ENCODE measurements around the gene MYO1E. TPM values are rescaled to one million over a fixed set of nuclear protein-coding genes. Genes with fewer than 3 reads are reported as not detected.

Gene MYO1E
- total RNA-seq, 1 donor from 2014 or later: 37.6 TPM

DNA sequence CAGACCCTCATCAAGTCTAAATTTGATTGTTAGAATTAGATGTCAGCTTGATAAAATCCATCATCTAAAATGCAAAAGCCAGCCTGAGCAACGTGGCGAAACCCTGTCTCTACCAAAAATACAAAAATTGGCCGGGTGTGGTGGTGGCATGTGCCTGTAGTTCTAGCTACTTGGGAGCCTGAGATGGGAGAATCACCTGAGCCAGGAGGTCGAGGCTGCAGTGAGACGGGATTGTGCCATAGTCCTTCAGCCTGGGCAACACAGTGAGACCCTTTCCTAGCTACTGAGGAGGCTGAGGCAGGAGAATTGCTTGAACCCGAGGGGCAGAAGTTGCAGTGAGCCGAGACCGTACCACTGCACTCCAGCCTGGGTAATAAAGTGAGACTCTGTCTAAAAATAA lies 69.5 kb downstream of the MYO1E start:
- intact Hi-C loops (cut with DNase I): no loop called here
- ATAC-seq: no peak
- DNase-seq (ENCODE audit: missing footprints): no peak

DNA sequence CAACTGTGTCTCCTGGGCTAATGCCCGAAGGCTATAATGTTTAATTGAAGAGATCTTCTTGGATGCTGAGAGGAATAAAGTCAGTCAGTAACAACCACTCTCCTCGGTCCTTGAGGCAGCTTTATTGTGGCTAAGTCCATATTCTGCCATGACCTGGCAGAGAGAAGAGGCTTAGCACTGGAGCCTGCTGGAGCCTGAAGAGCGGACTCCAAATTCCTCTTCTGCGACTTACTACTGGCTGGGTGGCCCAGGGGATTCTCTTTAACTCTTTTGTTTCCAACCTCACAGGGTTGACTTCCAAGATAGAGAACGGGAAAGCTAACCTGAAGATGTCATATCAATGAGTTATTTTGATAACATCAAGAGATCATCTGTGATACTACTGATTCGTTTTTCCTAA lies 71.1 kb downstream of the MYO1E start:
- intact Hi-C loops (cut with DNase I): no loop called here
- ATAC-seq: no peak
- no peak for DNase-seq (ENCODE audit: missing footprints)

DNA sequence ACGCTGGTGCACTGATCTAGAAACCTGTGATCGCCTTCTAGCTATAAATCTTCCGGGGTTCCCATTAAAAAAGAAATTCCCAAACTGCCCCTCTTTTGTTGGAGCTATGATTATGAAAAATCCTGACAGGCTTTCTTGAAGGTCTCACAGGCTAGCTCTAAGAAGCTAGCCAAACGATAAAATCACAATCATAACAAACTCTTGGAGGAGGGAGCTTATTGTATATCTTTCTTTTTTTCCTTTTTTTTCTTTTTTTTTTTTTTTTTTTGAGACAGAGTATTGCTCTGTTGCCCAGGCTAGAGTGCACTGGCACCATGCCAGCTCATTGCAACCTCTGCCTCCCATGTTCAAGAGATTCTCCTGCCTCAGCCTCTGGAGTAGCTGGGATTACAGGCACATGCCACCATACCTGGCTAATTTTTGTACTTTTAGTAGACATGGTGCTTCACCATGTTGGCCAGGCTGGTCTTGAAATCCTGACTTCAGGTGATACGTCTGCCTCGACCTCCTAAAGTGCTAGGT lies 72.0 kb downstream of the MYO1E start:
- DNase-seq (ENCODE audit: missing footprints) (no peak), ATAC-seq (no peak)
- intact Hi-C loops (cut with DNase I): no loop called here

DNA sequence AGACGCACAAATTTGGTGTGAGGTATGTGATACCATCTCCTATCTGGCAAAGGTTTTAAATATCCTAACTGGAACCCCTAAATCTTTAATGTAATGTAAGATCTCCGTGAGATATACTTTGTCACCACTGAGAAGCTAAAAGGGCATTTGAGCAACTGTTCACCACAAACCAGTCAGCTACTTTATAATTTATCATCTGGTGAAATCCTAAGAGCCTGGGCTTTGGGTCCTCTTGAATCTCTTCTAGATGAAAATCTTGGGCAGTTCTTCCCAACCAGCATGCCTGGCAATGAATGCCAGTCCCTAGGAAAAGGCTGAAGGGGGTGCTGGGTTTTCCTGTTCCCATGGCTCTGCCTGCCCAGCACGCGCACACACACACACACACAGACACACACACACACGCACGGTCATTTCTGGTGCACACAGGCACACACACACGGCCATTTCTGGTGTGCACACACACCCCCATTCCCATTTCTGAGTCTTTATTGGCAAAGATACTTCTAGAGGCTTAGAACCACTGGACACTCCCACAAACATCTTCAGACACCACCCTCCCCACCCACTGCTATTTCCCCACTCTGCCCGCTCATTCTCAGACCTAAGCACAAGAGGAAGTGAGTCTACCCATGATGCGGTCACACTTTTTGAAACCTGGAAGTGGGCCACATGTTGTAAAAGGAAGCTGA lies 72.6 kb downstream of the MYO1E start:
- ATAC-seq (peak; percentile 86), DNase-seq (ENCODE audit: missing footprints) (peak; percentile 78)
- intact Hi-C loops (cut with DNase I): no loop called here

DNA sequence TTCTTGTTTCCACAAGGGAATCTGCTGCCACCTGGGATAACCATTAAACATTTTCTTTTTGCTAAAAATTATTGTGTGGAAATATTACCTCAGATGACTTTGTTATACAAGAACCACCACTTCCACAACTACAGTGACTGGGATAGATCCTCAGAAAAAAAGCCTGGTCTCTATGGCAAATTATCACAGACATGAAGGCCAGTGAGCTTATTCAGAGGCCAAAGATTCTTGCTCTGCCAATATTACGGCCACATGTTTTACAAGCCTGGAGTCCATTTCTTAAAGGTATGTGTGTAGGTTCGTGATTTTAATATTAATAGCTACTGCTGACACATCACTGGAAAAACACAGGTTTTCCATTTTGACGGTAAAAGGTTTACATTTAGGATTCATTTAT lies 73.8 kb downstream of the MYO1E start:
- ATAC-seq (no peak), DNase-seq (ENCODE audit: missing footprints) (no peak)
- intact Hi-C loops (cut with DNase I): no loop called here

DNA sequence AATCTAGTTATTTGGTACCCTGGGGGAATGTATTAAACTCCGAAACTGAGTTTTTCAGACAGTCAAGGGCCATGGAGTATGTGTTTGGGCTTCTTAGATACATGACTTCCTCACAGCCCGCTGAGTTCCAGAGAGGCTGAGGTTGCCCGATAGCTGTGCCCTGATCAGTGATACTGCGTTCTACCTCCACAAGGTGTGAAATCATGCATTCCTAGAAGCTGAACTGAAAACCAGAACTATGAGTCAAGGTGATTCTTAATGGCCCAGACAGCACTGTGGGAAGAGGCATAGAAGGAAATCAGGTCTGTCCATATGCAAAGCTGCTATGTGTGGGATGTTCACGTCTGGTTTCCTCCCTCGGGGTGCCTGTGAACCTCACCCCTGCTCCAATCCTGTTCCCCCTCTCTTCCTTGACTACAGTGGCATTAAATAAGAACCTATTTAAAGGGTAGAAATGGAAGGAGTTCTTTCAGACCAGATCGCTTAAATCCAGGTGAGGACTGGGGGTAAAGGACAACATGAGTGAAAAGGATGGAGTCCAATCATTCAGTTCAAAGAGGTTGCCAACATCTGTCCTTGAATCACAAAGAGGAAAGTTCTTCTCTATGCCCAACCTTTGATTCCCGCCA lies 74.3 kb downstream of the MYO1E start:
- no peak for ATAC-seq
- intact Hi-C loops (cut with DNase I): no loop called here

DNA sequence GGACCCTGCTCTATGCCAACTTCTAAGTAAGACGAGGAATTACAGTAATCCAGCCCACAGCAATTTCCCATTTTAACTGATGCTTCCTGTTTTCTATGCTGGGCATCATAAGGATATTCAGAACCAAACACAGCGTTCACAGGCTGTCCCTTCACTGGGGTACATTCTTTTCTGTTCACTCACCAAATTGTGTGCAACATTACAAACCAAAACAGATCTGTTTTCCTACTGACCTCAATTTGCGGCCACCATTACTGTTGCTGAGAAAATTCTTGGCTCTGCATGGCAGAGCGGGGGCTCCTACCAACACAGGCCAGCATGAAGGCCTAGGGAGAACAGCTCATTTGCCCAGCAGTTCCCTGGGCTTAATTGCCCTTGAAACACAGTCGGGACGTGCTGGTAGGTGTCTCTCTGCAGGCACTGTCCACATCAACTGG lies 76.5 kb downstream of the MYO1E start:
- DNase-seq (ENCODE audit: missing footprints) (no peak), ATAC-seq (no peak)
- intact Hi-C loops (cut with DNase I): no loop called here

More for the DNA sequence above, 74.3 kb downstream of the MYO1E start:
- DNase-seq (ENCODE audit: missing footprints): no peak

DNA sequence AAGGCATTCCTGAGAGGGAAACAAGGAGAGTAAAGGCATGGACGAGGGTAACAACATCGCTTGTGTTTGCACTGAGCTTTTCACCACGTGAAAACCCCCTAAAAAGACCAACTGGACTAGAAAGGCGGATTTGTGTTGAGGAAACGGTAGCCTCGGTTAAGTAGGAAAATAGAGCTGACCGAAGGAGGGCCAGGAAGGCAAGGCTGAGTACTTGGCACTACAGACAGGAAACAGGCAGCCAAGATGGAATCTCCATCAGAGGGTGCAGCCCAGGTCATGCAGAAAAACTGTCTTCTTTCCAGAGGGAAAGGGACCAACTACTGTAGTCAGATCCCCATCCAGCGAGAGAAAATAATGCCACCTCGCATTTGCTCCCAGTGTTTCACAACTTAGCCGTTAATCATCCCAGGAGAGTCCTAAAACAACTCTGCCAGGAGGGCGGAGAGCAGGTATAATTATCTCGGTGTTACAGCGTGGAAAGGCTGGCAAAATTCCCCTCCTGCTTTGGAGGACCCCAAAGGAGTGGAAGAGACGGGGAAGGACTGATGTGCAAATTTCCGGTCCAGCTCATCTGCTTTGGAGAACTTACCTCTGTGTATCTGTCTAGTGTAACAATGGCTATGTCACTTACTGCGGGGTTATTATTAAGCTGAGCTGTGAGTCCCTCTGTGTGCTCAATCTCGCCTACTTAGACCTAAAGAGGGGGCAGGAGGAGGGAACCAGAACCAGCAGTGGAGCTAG lies 77.2 kb downstream of the MYO1E start:
- ATAC-seq (no peak), DNase-seq (ENCODE audit: missing footprints) (no peak)
- intact Hi-C loops (cut with DNase I): no loop called here

DNA sequence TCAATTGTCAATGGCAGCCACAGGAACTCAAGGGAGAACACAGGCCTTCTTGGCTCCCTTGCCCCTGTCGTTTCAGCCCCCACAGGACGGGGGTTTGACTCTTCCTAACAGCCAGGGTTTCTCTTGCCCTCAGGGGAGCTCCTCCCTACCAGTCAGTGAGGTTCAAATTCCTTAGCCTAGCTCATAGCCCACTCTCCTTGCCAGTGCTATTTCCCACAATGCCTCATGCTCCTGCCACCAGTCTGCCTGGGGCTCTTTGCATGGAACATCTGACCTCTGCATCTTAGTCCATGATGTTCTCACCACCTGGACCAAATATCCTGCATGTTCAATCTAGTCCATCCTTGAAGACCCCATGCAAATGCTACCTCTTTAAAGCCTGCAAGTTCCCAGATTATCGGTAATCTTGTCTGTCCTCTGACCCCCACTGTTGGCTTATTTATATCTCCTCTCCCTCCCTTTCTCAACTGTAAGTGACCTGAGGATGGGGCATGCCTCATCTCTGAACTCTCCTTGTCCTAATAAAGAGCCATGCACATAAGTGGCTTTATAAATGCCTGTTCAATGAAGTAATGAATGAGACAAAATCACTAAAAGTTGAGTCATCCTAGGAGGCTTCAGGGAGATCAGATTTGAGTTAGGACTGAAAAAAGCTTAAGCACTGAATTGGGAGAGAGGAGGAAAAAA lies 78.0 kb downstream of the MYO1E start:
- no peak for ATAC-seq
- no peak for DNase-seq (ENCODE audit: missing footprints)
- intact Hi-C loops (cut with DNase I): no loop called here

DNA sequence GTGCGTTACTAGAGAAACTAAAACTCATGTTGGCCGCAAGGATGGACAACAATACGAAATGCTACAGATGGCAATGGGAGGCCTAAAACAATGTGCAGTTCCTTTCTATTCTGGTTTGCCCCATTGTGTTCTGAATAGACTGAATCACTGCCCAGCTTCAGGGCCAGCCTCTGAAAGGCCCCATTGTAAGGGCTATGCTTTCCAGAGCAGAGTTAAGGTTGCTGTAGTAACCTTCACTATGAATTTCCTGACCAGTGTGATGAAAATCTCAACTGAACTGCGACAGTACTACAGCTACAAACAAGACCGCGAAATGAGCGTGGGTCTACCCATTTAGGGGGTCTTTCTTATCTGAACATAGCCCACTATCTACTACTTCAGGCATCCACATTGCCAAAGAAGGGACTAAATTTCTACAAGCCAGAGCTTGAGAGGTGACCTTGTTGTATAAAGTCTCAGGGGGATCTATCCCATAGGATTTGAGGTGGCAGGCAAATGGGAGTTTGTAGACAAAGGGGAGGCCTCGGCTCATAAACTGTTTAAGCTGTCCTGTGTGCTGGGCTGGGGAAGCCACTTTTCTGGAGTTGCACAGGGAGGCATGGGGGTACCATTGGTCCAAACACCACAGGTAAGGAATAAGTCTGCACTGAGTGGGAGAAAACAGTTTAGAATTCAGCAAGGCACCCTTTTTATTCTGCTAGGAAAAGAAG lies 80.1 kb downstream of the MYO1E start:
- intact Hi-C loops (cut with DNase I): loop anchor here (1.0 kb wide), 1 partner anchor 79 kb away; no protein-coding TSS in a partner anchor
- ATAC-seq: no peak
- DNase-seq (ENCODE audit: missing footprints): no peak

DNA sequence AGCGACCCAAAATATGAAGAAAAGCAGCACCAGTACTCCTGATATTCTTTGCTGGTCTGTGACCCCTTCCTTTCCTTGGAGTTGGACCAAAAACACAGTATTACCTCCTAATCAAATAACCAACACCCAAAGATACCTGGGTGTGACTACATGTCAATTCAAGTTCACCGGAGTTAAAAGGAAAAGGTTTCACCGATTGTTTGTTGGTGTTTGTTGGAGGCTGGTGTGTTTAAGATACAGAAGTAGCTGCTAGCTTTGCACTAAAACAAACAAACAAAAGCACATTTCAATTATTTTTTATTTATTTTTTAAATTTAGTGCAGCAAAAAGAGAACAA lies 81.5 kb downstream of the MYO1E start:
- DNase-seq (ENCODE audit: missing footprints) (no peak), ATAC-seq (no peak)
- intact Hi-C loops (cut with DNase I): no loop called here

DNA sequence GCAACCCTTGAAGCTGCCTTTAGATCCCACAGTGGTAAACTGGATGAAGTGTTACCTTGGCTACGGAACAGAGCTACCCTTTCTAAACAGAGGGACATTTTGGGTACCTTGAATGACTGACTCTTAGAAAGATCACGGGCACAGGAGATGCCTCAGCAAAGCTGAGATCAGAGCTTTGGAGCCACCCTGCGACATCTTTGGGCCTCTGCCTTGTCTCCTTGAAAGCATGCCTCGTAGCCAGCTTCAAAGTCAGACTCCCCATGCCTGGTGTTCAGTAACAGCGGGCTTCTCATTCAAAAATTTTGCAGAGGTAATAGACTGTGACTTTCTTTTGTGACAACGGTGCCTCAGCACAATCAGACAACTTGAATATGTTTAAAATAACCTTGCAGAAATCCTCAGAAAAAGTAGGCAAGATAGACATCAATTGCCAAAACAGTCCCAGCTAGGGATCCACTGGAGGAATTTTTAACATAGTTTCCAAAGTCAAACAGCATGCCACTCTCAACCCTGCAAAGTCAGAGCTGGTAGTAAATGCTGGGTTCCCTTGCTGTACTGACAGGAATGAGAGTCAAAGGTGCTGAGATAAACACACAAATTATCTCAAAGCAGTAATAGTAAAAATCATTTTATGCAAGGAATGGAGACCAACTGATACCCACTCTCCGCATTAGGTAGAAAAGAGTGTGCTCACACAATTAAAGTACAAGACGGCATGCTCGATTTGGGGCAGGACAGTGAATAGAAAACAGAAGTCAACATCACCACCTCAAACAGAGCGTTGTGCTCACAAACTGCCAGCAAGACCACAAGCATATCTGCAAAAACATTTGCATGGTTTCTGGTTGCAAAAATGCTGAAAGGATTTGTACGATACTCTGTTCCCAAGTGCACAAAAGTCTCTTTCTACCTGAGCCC lies 82.1 kb downstream of the MYO1E start:
- DNase-seq (ENCODE audit: missing footprints): no peak
- no peak for ATAC-seq
- intact Hi-C loops (cut with DNase I): no loop called here

DNA sequence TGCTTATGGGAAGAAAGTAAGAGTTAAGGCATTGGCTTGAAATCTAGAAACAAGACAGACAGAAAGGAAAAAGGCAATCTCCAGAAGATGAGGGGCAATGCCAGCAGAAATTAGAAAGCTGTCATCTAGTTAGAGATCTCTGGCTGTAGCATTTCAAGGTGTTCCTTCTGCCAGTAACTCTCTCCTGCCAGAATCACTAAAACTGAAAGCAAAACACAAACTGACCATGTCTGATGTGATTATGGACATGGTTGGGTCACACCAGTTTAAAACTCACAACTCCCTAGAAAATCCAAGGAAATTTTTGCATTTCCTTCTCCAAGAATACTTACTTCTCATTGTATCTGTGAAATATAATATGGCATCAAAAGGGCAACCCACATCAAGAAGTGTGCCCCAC lies 83.1 kb downstream of the MYO1E start:
- intact Hi-C loops (cut with DNase I): no loop called here
- DNase-seq (ENCODE audit: missing footprints): no peak
- no peak for ATAC-seq

DNA sequence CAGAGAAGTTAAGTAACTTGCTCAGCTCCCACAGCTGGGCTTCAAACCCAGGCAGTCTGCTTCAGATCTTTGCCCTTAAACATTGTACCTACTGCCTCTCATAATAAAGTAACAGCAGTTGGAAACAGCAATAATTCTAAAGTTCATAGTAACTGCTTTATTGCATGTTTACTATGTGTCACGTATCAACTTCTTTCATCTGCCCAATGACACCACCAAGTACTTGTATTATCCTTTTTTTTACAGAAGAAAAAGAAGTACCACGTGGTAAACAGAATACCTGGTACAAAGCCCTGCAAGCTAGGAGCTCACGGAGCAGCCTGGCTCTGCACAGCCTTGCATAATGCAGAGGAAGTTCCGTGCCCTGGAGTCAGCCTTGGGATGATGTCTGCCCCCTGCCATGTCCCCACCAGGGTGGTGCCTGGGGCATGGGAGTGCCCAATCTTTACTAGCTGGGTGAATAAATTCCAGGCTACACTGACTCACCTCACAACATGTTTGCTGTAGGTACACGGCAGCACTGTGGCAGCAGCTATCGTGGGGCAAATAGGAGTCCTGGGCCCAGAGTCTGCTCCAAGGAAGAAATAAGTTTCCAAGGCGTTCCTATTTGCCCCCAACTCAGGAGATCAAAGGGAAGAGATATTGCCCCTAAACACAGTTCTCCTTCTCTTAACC lies 88.8 kb downstream of the MYO1E start:
- ATAC-seq: no peak
- DNase-seq (ENCODE audit: missing footprints): no peak
- intact Hi-C loops (cut with DNase I): no loop called here

DNA sequence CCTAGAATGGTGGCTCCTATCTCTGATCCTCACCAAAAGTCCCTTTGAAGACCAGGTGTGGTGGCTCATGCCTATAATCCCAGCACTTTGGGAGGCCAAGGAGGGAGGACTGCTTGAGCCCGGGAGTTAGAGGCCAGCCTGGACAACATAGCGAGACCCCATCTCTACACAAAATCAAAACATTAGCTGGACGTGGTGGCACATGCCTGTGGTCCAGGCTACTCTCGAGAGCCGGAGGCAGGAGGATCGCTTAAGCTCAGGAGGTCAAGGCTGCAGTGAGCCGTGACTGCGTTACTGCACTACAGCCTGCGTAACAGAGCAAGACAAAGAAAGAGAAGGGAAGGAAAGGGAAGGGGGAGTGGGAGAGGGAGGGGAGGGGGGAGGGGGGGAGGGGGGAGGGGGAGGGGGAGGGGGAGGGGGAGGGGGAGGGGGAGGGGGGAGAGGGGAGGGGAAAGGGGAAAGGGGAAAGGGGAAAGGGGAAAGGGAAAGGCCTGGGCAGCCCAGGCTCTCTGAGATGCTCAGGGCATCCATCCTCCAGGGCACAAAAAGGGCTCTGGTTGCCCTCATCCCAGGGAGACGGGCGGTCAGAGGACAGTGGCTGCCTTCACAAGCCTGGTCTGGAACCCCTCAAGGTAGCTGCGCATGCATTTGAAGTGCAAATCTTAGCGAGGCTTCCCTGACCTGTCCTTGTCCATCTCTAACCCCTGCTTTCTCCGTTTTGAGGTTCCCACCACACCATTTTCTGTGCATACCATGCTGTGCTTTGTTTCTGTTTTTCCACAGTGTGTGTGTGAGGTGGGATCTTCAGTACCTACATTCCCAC lies 89.9 kb downstream of the MYO1E start:
- no peak for ATAC-seq
- intact Hi-C loops (cut with DNase I): no loop called here
- DNase-seq (ENCODE audit: missing footprints): no peak

DNA sequence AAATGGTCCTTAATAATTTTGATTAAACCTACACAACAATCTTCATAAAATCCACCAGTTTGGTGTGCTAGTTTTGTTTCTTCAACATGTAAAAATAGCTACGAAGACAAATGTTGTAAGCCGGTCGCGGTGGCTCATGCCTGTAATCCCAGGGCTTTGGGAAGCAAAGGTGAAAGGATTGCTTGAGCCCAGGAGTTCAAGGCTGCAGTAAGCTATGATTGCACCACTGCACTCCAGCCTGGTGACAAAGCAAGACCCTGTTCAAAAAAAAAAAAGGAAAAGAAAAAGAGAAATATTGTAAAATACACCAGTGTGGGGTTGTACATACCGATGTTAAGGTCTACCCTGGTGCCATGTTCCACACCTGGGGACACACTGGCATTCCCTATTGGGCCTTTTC lies 91.0 kb downstream of the MYO1E start:
- ATAC-seq: no peak
- no peak for DNase-seq (ENCODE audit: missing footprints)
- intact Hi-C loops (cut with DNase I): no loop called here

DNA sequence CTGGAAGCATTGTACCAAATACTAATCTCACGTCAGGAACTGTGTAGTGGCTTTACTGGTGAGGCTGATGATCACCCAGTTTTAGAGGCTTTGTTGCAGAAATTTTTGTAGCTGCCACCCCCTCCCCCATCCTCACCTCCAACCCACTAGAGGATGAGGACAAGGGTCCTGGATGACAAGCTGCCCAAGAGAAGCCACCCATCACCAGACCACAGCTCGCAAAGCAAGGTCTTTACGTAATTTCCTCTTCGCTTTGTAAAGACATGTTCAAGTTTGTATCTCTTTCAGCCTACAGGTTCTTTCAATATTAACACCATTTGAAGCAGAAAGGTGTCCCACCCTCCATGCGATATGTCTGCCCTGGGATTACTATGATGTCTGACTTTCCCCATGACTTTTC lies 91.8 kb downstream of the MYO1E start:
- DNase-seq (ENCODE audit: missing footprints) (no peak), ATAC-seq (no peak)
- intact Hi-C loops (cut with DNase I): no loop called here

Data from Right ventricle myocardium inferior (tissue), 1 donor.